Skin epidermis (tissue), 12 donors: Measurements from ENCODE around the gene PCDH10.

Experiments used
- H3K27ac ChIP-seq, 21 experiments: fragments of 200-600 bp; sonication (generic) in 11 of 21; one replicate each; pipeline ENCODE4 v1.5.0; 2020; ENCODE audit warnings: mild to moderate bottlenecking in 3 of 21, inconsistent platforms in 2 of 21, moderate library complexity in 2 of 21
- H3K4me3 ChIP-seq, 7 experiments: fragments of 200-600 bp; sonication (generic) in 2 of 7; one replicate each; pipeline ENCODE4 v1.5.0; 2020; ENCODE audit warnings: inconsistent platforms in 2 of 7, mild to moderate bottlenecking in 2 of 7, moderate library complexity in 1 of 7

The PCDH10 gene

GRCh38 chr4:133148690-133149363 lies at the start of gene PCDH10:
Gene PCDH10 (plus strand): TSS chr4:133149294. CDS start chr4:133150141, 847 bp downstream.
- no peak within 1 kb of the TSS for H3K27ac ChIP-seq

GRCh38 chr4:133102043-133102442 lies 47.1 kb upstream of the PCDH10 start:
- H3K27ac ChIP-seq: no peak overlapping the region
- no peak overlapping the region for H3K4me3 ChIP-seq

More at GRCh38 chr4:133148690-133149363, at the start of gene PCDH10:
- H3K4me3 ChIP-seq: peak within 1 kb of the TSS in 6 of 7 experiments; percentile 5 to 30 (median 14)

- Histone ChIP-seq H3K4me3 (no peak overlapping the region), H3K27ac (no peak overlapping the region)
These were observed 46.3 kb upstream of the PCDH10 start for GRCh38 chr4:133102612-133103409.

- H3K27ac ChIP-seq: no peak overlapping the region
- no peak overlapping the region for H3K4me3 ChIP-seq
These were observed 36.5 kb upstream of the PCDH10 start for GRCh38 chr4:133112641-133113040.

GRCh38 chr4:133124746-133125145 lies 24.3 kb upstream of the PCDH10 start:
- Histone ChIP-seq H3K4me3 (no peak overlapping the region), H3K27ac (no peak overlapping the region)

GRCh38 chr4:133127500-133127899 lies 21.6 kb upstream of the PCDH10 start:
- Histone ChIP-seq H3K4me3 (no peak overlapping the region), H3K27ac (no peak overlapping the region)

GRCh38 chr4:133129237-133129636 lies 19.9 kb upstream of the PCDH10 start:
- no peak overlapping the region for H3K4me3 ChIP-seq

GRCh38 chr4:133130171-133130570 lies 18.9 kb upstream of the PCDH10 start:
- H3K4me3 ChIP-seq: no peak overlapping the region
- no peak overlapping the region for H3K27ac ChIP-seq

More at GRCh38 chr4:133129237-133129636, 19.9 kb upstream of the PCDH10 start:
- H3K27ac ChIP-seq: no peak overlapping the region

- Histone ChIP-seq H3K4me3 (no peak overlapping the region), H3K27ac (no peak overlapping the region)
These were observed 17.1 kb upstream of the PCDH10 start for GRCh38 chr4:133131829-133132460.

- no peak overlapping the region for H3K27ac ChIP-seq
- no peak overlapping the region for H3K4me3 ChIP-seq
These were observed 12.3 kb upstream of the PCDH10 start for GRCh38 chr4:133136833-133137232.

GRCh38 chr4:133137571-133137970 lies 11.5 kb upstream of the PCDH10 start:
- H3K4me3 ChIP-seq: no peak overlapping the region
- no peak overlapping the region for H3K27ac ChIP-seq

GRCh38 chr4:133143775-133144430 lies 5.2 kb upstream of the PCDH10 start:
- no peak overlapping the region for H3K4me3 ChIP-seq

GRCh38 chr4:133145241-133145640 lies 3.9 kb upstream of the PCDH10 start:
- no peak overlapping the region for H3K4me3 ChIP-seq
- H3K27ac ChIP-seq: no peak overlapping the region

More at GRCh38 chr4:133143775-133144430, 5.2 kb upstream of the PCDH10 start:
- no peak overlapping the region for H3K27ac ChIP-seq

GRCh38 chr4:133145758-133146573 lies 3.1 kb upstream of the PCDH10 start:
- H3K4me3 ChIP-seq: no peak overlapping the region
- H3K27ac ChIP-seq: no peak overlapping the region

GRCh38 chr4:133146574-133147241 lies 2.4 kb upstream of the PCDH10 start:
- H3K27ac ChIP-seq: no peak overlapping the region
- no peak overlapping the region for H3K4me3 ChIP-seq

GRCh38 chr4:133147286-133147821 lies 1.7 kb upstream of the PCDH10 start:
- no peak overlapping the region for H3K4me3 ChIP-seq
- H3K27ac ChIP-seq: no peak overlapping the region

GRCh38 chr4:133147921-133148689 lies 989 bp upstream of the PCDH10 start:
- H3K4me3 ChIP-seq: peak overlapping the region in 3 of 7 experiments; percentile 13 to 30 (median 18)
- H3K27ac ChIP-seq: no peak overlapping the region

- H3K27ac ChIP-seq: no peak overlapping the region
- peak overlapping the region in 6 of 7 experiments; percentile 5 to 30 (median 14) for H3K4me3 ChIP-seq
These were observed 236 bp downstream of the PCDH10 start for GRCh38 chr4:133149364-133149695.
